Activated CD4-positive, alpha-beta memory T cell treated with anti-CD3 and anti-CD28 coated beads for 36 hours (primary cell): Measurements from ENCODE around the gene BICDL1. TPM values are rescaled to one million over a fixed set of nuclear protein-coding genes. Genes with fewer than 3 reads are reported as not detected.
A peak's percentile ranks its signal among the peaks of the same experiment; 100 is the strongest.

Source experiments
- CTCF ChIA-PET: fragments of 350-600 bp; sonication (Branson Sonifier 250); formaldehyde crosslinking; loops from one replicate; lab custom pipeline; 2021; ENCODE audit warnings: antibody characterized with exemption, inconsistent platforms; lab: Charles Lee
- POLR2A ChIA-PET: fragments of 350-600 bp; sonication (Branson Sonifier 250); formaldehyde crosslinking; loops from one replicate; lab custom pipeline; 2021; ENCODE audit warnings: antibody characterized with exemption; lab: Charles Lee
- DNase-seq: peaks from one replicate; pipeline ENCODE4 v3.0.0-alpha.2; 2020
- H3K27ac Mint-ChIP-seq: one replicate; pipeline ENCODE4 v1.8.0; 2021; ENCODE audit warnings: mixed read lengths
- H3K27me3 Mint-ChIP-seq: one replicate; pipeline ENCODE4 v1.8.0; 2021; ENCODE audit warnings: mixed read lengths
- H3K36me3 Mint-ChIP-seq: one replicate; pipeline ENCODE4 v1.8.0; 2021; ENCODE audit warnings: mixed read lengths
- H3K4me1 Mint-ChIP-seq: one replicate; pipeline ENCODE4 v1.8.0; 2021; ENCODE audit warnings: low read depth, mixed read lengths
- H3K4me3 Mint-ChIP-seq: one replicate; pipeline ENCODE4 v1.8.0; 2021; ENCODE audit warnings: mild to moderate bottlenecking, mixed read lengths
- H3K9me3 Mint-ChIP-seq: one replicate; pipeline ENCODE4 v1.8.0; 2021; ENCODE audit warnings: mixed read lengths
- intact Hi-C: fragments of 100-400 bp; cut with micrococcal nuclease; formaldehyde crosslinking; loops from one replicate; pipeline ENCODE4 v1.15.1; 2023
- total RNA-seq, 2 experiments: library from RNA; stranded (reverse); gene quantifications; one replicate each; pipeline ENCODE4 v1.2.3, GENCODE V29; 2021

BICDL1 gene
- total RNA-seq, 2 experiments from 2014 or later, result 143 to 155 TPM

GRCh38 chr12:120069278-120069677, 80.2 kb downstream of the BICDL1 start:
- Mint-ChIP-seq H3K27ac (no peak overlapping the region), H3K9me3 (no peaks in the 10 kb centered on the region), H3K4me3 (no peak overlapping the region), H3K27me3 (no peaks in the 10 kb centered on the region), H3K4me1 (peaks cover 10% of the 10 kb centered on the region), H3K36me3 (peaks cover 66% of the 10 kb centered on the region)
- intact Hi-C loops, result no loop called here
- no peak for DNase-seq
- ChIA-PET CTCF (interaction anchor here (0.6 kb wide), 1 partner anchor 130 kb away, joined by 4 read pairs; no protein-coding TSS in a partner anchor), POLR2A (interaction anchor here (1.1 kb wide), 1 partner anchor 21 kb away, joined by 3 read pairs; no protein-coding TSS in a partner anchor)

DNA sequence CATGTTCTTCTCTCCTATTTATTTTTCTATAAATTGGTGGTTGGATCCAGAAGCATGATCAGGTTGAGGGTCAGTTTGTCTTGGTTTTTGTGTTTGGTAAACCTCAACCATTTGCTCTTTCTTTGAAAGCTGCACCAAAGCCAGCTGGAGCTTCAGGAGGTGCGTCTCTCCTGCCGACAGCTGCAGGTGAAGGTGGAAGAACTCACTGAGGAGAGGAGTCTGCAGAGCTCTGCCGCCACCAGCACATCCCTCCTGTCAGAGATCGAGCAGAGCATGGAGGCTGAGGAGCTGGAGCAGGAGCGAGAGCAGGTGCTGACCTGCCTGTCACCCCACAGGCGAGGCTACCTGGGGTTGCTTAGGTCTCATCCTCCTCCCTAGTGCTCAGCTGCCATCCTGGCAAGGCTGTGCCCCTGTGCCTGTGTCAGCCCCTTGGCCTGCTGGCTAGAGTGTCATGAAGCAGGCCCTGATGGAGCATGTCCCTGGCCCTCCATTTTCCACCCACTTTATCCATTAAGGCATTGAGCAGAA, 82.5 kb downstream of the BICDL1 start:
- DNase-seq, result no peak
- Mint-ChIP-seq H3K4me3 (no peak overlapping the region), H3K27me3 (no peaks in the 10 kb centered on the region), H3K36me3 (peaks cover 66% of the 10 kb centered on the region), H3K9me3 (no peaks in the 10 kb centered on the region), H3K27ac (no peak overlapping the region), H3K4me1 (peaks cover 15% of the 10 kb centered on the region)
- intact Hi-C loops, result no loop called here
- CTCF ChIA-PET, result no interaction called here
- POLR2A ChIA-PET, result no interaction called here

DNA sequence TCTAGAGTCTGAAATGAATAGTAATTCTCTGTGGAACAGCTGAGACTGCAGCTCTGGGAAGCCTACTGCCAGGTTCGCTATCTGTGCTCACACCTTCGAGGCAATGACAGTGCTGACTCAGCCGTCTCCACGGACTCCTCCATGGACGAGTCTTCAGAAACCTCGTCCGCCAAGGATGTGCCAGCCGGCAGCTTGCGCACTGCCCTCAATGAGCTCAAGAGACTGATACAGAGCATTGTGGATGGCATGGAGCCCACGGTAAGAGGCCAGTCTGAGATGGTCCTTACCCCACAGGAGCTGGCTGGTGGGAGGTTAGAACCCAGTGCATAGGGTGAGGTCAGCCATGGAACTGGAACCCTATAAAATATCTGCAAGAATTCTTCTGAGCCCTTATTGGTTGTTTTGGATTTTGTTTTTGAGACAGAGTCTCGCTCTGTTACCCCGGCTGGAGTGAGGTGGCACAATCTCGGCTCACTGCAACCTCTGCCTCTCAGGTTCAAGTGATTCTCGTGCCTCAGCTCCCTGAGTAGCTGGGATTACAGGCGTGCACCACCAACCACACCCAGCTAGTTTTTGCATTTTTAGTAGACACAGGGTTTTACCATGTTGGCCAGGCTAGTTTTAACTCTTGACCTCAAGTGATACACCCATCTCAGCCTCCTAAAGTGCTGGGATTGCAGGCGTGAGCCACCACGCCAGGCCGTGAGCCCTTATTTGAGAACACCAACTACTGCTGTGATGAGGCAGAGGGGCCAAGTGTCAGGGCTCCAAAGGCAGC, 83.6 kb downstream of the BICDL1 start:
- Mint-ChIP-seq H3K27ac (no peak overlapping the region), H3K27me3 (no peaks in the 10 kb centered on the region), H3K36me3 (peaks cover 65% of the 10 kb centered on the region), H3K4me3 (no peak overlapping the region), H3K4me1 (peaks cover 15% of the 10 kb centered on the region), H3K9me3 (no peaks in the 10 kb centered on the region)
- ChIA-PET POLR2A (no interaction called here), CTCF (no interaction called here)
- intact Hi-C loops, result no loop called here
- no peak for DNase-seq

GRCh38 chr12:120075034-120075616, 86.1 kb downstream of the BICDL1 start:
- H3K4me1 Mint-ChIP-seq, result peaks cover 23% of the 10 kb centered on the region
- H3K4me3 Mint-ChIP-seq, result no peak overlapping the region
- peak overlapping the region; percentile 71 for H3K27ac Mint-ChIP-seq
- H3K27me3 Mint-ChIP-seq, result no peaks in the 10 kb centered on the region
- peaks cover 70% of the 10 kb centered on the region for H3K36me3 Mint-ChIP-seq
- no peak for DNase-seq
- POLR2A ChIA-PET, result no interaction called here
- intact Hi-C loops, result no loop called here
- no peaks in the 10 kb centered on the region for H3K9me3 Mint-ChIP-seq
- CTCF ChIA-PET, result no interaction called here

DNA sequence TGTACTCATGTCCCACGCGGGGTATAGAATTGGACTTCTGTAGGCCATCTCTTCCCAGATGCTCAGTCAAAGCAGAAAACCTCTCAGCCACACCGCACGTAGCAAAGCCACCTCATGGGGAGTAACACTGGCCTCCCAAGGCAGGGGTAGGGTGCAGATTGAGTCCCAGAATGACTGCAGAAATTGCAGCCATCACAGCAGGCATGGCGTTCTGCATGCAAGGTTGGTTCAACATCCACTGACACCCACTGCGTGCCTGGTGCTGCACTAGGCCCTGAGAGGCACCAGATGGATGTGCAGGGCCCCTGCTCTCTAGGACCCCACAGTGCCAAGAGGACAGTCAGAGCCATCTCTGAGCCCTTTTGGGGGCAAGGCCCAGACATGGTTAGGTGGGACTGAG, 87.6 kb downstream of the BICDL1 start:
- no peaks in the 10 kb centered on the region for H3K27me3 Mint-ChIP-seq
- DNase-seq, result no peak
- POLR2A ChIA-PET, result no interaction called here
- intact Hi-C loops, result no loop called here
- CTCF ChIA-PET, result no interaction called here
- H3K36me3 Mint-ChIP-seq, result peaks cover 70% of the 10 kb centered on the region
- no peaks in the 10 kb centered on the region for H3K9me3 Mint-ChIP-seq
- no peak overlapping the region for H3K27ac Mint-ChIP-seq
- H3K4me3 Mint-ChIP-seq, result no peak overlapping the region
- H3K4me1 Mint-ChIP-seq, result peaks cover 23% of the 10 kb centered on the region

DNA sequence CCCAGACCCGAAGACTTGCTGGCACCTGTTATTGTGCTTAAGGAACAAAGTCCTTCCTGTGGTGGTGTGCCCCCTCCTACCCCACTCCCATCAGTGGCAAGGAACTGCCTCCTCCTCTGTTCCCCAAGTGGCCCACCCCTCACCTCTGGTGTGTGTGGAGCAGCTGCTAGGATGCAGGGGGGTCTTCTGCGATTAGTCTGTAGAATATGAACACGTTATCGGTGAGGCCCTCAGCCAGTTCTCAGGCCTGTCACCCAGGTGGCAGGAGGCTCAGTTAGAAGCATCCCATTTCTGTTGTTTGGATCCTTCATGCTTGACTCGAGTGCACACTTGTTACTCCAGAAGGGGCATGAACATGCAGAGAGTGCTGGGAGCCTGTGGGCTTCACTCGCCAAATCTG, 88.2 kb downstream of the BICDL1 start:
- H3K4me3 Mint-ChIP-seq, result no peak overlapping the region
- H3K9me3 Mint-ChIP-seq, result no peaks in the 10 kb centered on the region
- no peak overlapping the region for H3K27ac Mint-ChIP-seq
- H3K27me3 Mint-ChIP-seq, result no peaks in the 10 kb centered on the region
- no peak for DNase-seq
- intact Hi-C loops, result no loop called here
- POLR2A ChIA-PET, result no interaction called here
- H3K4me1 Mint-ChIP-seq, result peaks cover 23% of the 10 kb centered on the region
- peaks cover 68% of the 10 kb centered on the region for H3K36me3 Mint-ChIP-seq
- CTCF ChIA-PET, result no interaction called here

DNA sequence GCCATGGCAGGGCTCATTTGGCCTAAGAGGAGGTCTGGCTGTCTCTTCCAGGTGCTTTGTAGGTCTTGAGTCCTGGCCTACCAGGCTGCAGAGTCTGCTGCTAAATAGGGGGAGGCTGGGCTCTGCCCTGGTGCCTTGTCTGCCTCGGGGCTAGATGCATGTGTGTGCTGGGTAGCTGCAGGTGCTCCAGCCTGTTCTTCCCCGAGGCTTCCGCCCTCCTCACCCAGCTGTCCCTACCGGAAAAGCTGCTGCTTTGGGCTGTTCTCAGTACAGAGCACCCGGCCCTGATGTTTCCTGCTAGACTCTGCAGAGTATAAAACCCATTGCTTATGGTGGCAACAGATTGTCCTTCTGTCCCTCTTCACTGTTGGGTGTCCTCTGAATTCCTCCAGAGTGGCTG, 89.8 kb downstream of the BICDL1 start:
- ChIA-PET CTCF (no interaction called here), POLR2A (no interaction called here)
- Mint-ChIP-seq H3K4me3 (no peak overlapping the region), H3K27ac (peak overlapping the region; percentile 68), H3K9me3 (no peaks in the 10 kb centered on the region), H3K27me3 (no peaks in the 10 kb centered on the region), H3K36me3 (peaks cover 62% of the 10 kb centered on the region), H3K4me1 (peaks cover 17% of the 10 kb centered on the region)
- DNase-seq, result peak; percentile 14
- intact Hi-C loops, result no loop called here

GRCh38 chr12:120079411-120080400, 90.7 kb downstream of the BICDL1 start:
- CTCF ChIA-PET, result no interaction called here
- Mint-ChIP-seq H3K27me3 (no peaks in the 10 kb centered on the region), H3K4me1 (peaks cover 17% of the 10 kb centered on the region), H3K27ac (peak overlapping the region; percentile 68), H3K36me3 (peaks cover 63% of the 10 kb centered on the region), H3K4me3 (no peak overlapping the region), H3K9me3 (no peaks in the 10 kb centered on the region)
- intact Hi-C loops, result no loop called here
- DNase-seq, result no peak
- POLR2A ChIA-PET, result no interaction called here

DNA sequence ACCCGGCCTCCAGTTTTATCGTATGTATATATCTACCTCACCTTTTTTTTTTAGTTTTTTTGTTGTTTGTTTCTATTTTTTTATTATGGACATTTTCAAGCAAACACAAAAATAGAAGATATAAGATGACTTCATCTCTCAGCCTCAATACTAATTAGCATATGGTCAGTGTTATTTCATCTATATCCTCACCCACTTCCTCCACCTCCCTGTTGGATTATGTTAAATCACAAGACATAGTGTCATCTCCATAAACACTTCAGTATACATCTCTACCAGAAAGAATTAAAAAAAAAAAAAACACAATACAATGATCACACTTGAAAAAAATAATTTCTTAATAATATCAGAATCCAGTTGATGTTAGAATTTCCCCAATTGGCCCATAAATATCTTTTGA, 92.6 kb downstream of the BICDL1 start:
- Mint-ChIP-seq H3K4me1 (peaks cover 34% of the 10 kb centered on the region), H3K27me3 (no peaks in the 10 kb centered on the region), H3K27ac (no peak overlapping the region), H3K4me3 (no peak overlapping the region), H3K9me3 (no peaks in the 10 kb centered on the region), H3K36me3 (peaks cover 57% of the 10 kb centered on the region)
- intact Hi-C loops, result no loop called here
- ChIA-PET POLR2A (no interaction called here), CTCF (interaction anchor here (0.5 kb wide), 1 partner anchor 1902 kb away, joined by 4 read pairs; no protein-coding TSS in a partner anchor)
- no peak for DNase-seq

- intact Hi-C loops, result no loop called here
- peaks cover 38% of the 10 kb centered on the region for H3K4me1 Mint-ChIP-seq
- no peaks in the 10 kb centered on the region for H3K9me3 Mint-ChIP-seq
- CTCF ChIA-PET, result interaction anchor here (0.6 to 1.9 kb wide), 8 partner anchors 11 to 166 kb away, joined by 3 to 25 read pairs (median 8); partner anchors contain the start of genes BICDL1 and RAB35
- peak overlapping the region; percentile 87 for H3K27ac Mint-ChIP-seq
- no peaks in the 10 kb centered on the region for H3K27me3 Mint-ChIP-seq
- H3K36me3 Mint-ChIP-seq, result peaks cover 59% of the 10 kb centered on the region
- H3K4me3 Mint-ChIP-seq, result no peak overlapping the region
- POLR2A ChIA-PET, result interaction anchor here (0.8 to 1.5 kb wide), 10 partner anchors 14 to 205 kb away, joined by 3 to 14 read pairs (median 8); partner anchors contain the start of genes BICDL1, RAB35, RNU4-2 and RPLP0
- DNase-seq, result no peak
These were observed 97.0 kb downstream of the BICDL1 start for GRCh38 chr12:120085920-120086645.
